ENCODE data around the gene FRY. TPM values are rescaled to one million over a fixed set of nuclear protein-coding genes. Genes with fewer than 3 reads are reported as not detected.

The FRY gene
- total and polyA plus RNA-seq, 2 of the 13 experiments (the other 11 are each of a cell fraction or from before 2014, with no cell fraction given): 8.2 to 13.1 TPM

DNA sequence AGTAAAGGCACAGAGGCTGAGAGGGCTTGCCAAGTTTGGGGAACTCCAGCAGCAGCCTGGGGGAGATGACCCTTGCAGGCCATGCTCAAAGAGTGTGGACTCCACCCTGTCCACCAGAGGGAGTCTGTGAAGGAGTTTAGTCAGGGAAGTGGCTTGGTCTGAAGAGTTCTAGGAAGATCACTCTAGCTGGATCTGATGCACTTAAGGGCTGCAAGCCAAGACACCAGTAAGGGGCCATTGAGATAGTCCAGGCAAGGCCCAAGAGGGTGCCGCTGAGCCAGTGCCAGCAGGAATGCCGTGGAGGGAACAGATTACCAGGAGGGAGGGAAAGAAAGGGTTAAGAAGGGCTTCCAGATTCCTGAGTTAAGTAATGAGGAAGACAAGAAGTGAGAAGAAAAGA, 214.9 kb downstream of the FRY start (continued):
- TF ChIP-seq ZNF552 (CRISPR knock-in tag; IDR thresholded peaks at IDR 0.05; ENCODE audit: borderline replicate concordance): no peak
- no peak for TF ChIP-seq TOPORS (CRISPR knock-in tag; IDR thresholded peaks at IDR 0.05)
- TF ChIP-seq ISL2 (CRISPR knock-in tag; IDR thresholded peaks at IDR 0.05): no peak
- TF ChIP-seq, protein P1, sequence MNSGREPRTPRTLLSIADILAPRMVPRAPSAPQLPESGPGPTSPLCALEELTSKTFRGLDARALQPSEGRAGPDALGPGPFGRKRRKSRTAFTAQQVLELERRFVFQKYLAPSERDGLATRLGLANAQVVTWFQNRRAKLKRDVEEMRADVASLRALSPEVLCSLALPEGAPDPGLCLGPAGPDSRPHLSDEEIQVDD (CRISPR knock-in tag; IDR thresholded peaks at IDR 0.05; ENCODE audit: borderline replicate concordance): no peak
- TF ChIP-seq ZFP37 (CRISPR knock-in tag; IDR thresholded peaks at IDR 0.05; ENCODE audit: borderline replicate concordance): no peak
- TF ChIP-seq PHF8 (CRISPR knock-in tag; IDR thresholded peaks at IDR 0.05): no peak
- TF ChIP-seq, protein P2, sequence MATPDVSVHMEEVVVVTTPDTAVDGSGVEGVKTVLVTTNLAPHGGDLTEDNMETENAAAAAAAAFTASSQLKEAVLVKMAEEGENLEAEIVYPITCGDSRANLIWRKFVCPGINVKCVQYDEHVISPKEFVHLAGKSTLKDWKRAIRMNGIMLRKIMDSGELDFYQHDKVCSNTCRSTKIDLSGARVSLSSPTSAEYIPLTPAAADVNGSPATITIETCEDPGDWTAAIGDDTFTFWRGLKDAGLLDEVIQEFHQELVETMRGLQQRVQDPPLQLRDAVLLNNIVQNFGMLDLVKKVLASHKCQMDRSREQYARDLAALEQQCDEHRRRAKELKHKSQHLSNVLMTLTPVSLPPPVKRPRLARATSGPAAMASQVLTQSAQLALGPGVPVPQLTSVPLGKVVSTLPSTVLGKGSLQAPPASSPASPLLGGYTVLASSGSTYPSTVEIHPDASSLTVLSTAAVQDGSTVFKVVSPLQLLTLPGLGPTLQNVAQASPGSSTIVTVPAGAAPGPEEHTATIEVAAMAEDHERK (CRISPR knock-in tag; IDR thresholded peaks at IDR 0.05; ENCODE audit: low read depth): no peak
- no peak for TF ChIP-seq FOXJ3 (CRISPR knock-in tag; IDR thresholded peaks at IDR 0.05; ENCODE audit: borderline replicate concordance)
- no peak for TF ChIP-seq RBAK (CRISPR knock-in tag; IDR thresholded peaks at IDR 0.05)
- TF ChIP-seq ZMAT5 (CRISPR knock-in tag; IDR thresholded peaks at IDR 0.05; ENCODE audit: borderline replicate concordance, low read depth): no peak
- no peak for TF ChIP-seq ZNF367 (CRISPR knock-in tag; IDR thresholded peaks at IDR 0.05; ENCODE audit: borderline replicate concordance)
- no peak for TF ChIP-seq RFX5 (IDR thresholded peaks at IDR 0.05; ENCODE audit: low read depth, low read length)
- no peak for TF ChIP-seq CAMTA2 (CRISPR knock-in tag; IDR thresholded peaks at IDR 0.05; ENCODE audit: borderline replicate concordance)
- TF ChIP-seq ZNF317 (CRISPR knock-in tag; IDR thresholded peaks at IDR 0.05): no peak
- TF ChIP-seq ZNF253 (CRISPR knock-in tag; IDR thresholded peaks at IDR 0.05; ENCODE audit: borderline replicate concordance): no peak
- no peak for TF ChIP-seq ZNF383 (CRISPR knock-in tag; IDR thresholded peaks at IDR 0.05; ENCODE audit: borderline replicate concordance)
- TF ChIP-seq SNAI1 (CRISPR knock-in tag; IDR thresholded peaks at IDR 0.05; ENCODE audit: borderline replicate concordance): no peak
- no peak for TF ChIP-seq ZNF773 (CRISPR knock-in tag; IDR thresholded peaks at IDR 0.05; ENCODE audit: borderline replicate concordance)
- TF ChIP-seq GATAD2A (CRISPR knock-in tag; IDR thresholded peaks at IDR 0.05): peak; percentile 40; the same call in 1 of the 2 replicates
- no peak for TF ChIP-seq CBX5 (CRISPR knock-in tag; IDR thresholded peaks at IDR 0.05; ENCODE audit: borderline replicate concordance)
- no peak for TF ChIP-seq LRRFIP1 (CRISPR knock-in tag; conservative IDR thresholded peaks at IDR 0.05)
- TF ChIP-seq CTCF (CRISPR knock-in tag; IDR thresholded peaks at IDR 0.05): peak; percentile 87
- no peak for TF ChIP-seq ZNF558 (CRISPR knock-in tag; IDR thresholded peaks at IDR 0.05; ENCODE audit: borderline replicate concordance)
- no peak for TF ChIP-seq ZNF3 (CRISPR knock-in tag; IDR thresholded peaks at IDR 0.05)
- TF ChIP-seq ZNF567 (CRISPR knock-in tag; IDR thresholded peaks at IDR 0.05; ENCODE audit: borderline replicate concordance): no peak
- no peak for TF ChIP-seq DPF2 (CRISPR knock-in tag; IDR thresholded peaks at IDR 0.05; ENCODE audit: borderline replicate concordance, low read depth)
- no peak for TF ChIP-seq NFKBIZ (CRISPR knock-in tag; IDR thresholded peaks at IDR 0.05)

Data from HepG2 (cell line).